Kidney tubule cell (primary cell): ENCODE data around the gene GORASP1.
A peak's percentile ranks its signal among the peaks of the same experiment; 100 is the strongest.

Experiments used
- DNase-seq: peaks from one replicate; pipeline ENCODE4 v3.0.0-alpha.2; 2018; ENCODE audit warnings: low spot score

Gene GORASP1

GRCh38 chr3:39102504-39103323, 4.7 kb downstream of the GORASP1 start:
- no peak for DNase-seq

DNA sequence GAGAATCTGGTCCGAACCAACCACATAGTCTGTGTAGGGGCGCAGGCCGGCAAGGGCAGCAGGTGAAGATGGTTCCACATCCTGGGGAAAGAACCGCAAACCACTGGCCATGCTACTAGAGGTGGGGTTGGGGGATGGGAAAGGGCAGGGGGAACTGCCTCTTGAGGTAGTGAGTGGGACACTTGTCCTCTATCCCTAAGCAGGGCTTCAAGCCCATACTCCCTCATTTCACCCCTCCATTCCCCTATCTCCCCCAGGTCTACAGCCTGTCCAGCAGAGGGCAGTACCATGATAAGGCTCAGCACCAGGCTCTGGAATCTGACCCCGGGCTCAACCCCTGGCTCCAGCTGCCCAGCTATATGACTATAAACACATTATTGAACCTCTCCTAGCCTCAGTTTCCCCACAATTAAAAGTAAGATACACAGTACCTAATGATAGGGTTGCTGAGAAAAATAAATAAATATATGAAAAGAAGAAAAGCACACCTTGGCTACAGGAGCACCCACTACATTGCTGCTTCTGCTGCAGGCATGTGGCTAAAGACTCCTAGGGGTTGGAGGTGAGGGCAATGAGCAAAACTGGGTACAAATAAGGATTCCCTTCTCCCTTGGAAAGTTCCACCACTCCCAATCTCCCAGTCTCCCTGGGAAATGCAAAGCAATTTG, 6.3 kb downstream of the GORASP1 start:
- peak; percentile 54 for DNase-seq

- no peak for DNase-seq
Observed at GRCh38 chr3:39100500-39100886, 6.9 kb downstream of the GORASP1 start.

- DNase-seq, result no peak
Observed at GRCh38 chr3:39099738-39100499, 7.5 kb downstream of the GORASP1 start.

DNA sequence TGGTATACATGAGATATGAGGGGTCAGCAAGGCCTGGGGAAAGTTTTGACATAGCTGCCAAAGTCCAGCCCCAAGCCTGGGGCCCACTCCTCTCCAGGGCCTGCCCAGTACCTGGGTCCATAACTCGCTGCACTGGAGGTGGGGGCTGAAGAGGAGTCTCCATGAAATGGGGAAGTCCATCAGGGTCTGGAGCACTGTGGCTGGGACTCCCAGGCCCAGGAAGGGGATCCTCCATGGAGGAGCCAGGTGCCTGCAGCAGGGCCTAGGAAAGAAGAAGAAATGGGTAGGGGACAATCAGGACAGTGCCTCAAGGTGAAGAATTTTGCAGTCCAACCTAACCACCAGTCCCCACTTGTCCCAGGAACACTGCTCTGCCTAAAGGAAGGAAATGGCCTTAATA, 8.2 kb downstream of the GORASP1 start:
- DNase-seq, result no peak

- no peak for DNase-seq
Observed at GRCh38 chr3:39098473-39099000, 8.9 kb downstream of the GORASP1 start.

DNA sequence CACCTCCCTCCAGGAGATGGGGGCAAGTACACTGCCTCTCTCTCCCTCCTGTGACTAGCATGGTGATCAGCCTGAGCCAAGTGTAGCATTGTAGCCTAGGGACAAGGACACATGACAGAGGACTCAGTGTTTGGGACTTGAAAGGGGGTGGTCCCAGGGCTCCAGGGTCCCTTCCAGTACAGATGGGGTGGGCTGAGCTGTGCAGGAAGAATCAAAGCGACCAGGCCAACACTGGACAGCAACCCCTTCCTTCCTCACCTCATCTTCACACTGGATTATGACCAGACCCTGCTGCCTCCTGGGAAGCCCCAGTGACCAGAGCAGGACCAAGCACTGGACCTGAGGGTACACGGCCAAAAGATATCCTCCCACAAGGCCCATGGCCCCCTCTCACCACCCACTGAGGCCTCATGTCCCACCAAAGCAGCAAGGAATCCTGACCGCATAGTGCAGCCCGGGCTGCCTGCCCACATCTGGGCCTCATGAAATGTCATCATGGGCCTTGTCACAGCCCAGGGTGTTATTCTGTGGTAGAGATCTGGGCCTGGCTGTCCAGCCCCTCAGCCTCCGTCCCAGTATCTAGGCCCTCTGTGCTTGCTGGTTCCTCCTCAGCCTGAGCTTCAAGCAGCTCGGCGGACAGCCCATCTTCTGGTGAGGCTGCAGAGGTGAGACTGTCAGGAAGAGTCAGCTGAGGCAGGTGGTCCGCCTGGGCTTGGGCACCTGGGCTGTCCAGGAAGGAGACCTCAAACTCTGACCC, 9.5 kb downstream of the GORASP1 start:
- DNase-seq, result no peak

- DNase-seq, result peak; percentile 62
Observed at GRCh38 chr3:39096775-39097174, 10.7 kb downstream of the GORASP1 start.

- DNase-seq, result no peak
Observed at GRCh38 chr3:39095778-39096177, 11.6 kb downstream of the GORASP1 start.

DNA sequence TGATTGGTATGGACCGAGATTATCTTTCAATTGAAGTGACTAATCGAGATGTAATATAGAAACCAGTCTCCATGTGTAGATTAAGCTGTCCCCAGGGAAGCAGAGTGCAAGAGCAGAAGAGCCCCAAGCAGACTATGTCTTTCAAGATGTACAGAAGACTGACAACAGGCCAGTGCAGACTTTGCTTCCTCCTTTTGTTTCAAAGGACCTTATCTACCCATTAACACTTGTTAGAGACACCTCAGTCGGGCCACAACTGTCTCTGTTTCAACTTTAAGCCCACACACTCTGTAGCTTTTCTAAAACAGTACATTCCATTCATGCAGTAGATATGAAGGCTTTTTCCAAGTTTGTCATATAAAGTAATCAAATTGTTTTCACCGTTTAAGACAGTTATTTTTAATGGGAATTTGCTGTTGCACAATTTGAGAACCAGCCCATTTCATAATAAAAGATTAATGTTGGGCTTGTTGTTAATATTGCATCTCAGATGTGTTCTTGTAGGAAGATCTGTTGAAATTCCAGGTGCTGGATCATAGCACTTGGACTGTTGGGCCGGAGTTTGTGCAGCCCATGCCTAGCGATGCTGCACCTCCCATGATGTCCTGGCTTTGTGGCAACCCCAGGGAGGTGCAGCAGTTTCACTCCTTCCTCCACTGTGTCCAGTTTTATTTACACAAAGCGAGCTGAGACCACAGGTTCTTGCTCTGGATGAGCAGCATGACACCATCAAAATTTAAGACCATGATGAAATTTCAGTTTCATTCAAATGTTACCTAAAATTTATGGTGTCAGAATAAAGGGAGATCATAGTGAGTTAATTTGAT, 12.4 kb downstream of the GORASP1 start:
- no peak for DNase-seq

GRCh38 chr3:39090922-39091321, 16.5 kb downstream of the GORASP1 start:
- no peak for DNase-seq

GRCh38 chr3:39088889-39089288, 18.5 kb downstream of the GORASP1 start:
- DNase-seq, result no peak

GRCh38 chr3:39088456-39088855, 19.0 kb downstream of the GORASP1 start:
- no peak for DNase-seq

DNA sequence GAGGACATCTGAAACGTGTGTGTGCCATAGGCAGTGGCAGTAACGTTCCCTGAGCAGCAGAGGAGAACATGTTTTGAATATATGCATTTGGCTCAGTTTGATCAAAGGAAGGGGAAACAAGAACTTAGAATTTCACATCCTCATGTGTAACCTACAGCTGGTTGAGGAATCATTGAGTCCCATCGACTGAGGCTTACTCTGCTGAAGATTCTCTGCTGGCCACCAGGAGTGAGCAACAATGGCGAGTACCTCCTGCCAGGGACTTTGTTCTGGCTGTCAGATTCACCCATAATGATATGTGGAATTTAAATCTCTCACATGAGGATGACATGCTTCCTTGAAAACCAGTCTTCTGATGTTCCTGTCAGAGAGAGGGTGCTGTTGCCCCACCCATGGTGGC, 21.3 kb downstream of the GORASP1 start:
- DNase-seq, result no peak

- DNase-seq, result no peak
Observed at GRCh38 chr3:39082666-39083313, 24.6 kb downstream of the GORASP1 start.

DNA sequence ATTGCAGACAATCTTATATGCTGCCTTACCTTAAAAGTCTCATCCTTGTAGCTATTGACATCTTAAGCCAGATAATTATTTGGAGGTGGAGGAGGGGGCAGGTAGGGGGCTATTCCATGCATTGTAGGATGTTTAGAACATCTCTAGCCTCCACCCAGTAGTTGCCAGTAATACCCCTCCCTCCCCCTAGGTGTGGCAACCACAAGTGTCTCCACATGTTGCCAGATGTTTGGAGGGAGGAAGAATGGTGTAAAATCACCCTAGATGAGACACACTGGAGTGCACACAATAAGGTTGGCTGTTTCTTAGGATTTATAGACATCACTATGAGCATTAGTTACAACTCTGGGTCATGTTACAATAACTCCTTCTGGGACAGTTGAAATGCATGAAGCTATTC, 27.4 kb downstream of the GORASP1 start:
- no peak for DNase-seq

- DNase-seq, result no peak
Observed at GRCh38 chr3:39079530-39079929, 27.9 kb downstream of the GORASP1 start.

GRCh38 chr3:39075910-39076309, 31.5 kb downstream of the GORASP1 start:
- no peak for DNase-seq

DNA sequence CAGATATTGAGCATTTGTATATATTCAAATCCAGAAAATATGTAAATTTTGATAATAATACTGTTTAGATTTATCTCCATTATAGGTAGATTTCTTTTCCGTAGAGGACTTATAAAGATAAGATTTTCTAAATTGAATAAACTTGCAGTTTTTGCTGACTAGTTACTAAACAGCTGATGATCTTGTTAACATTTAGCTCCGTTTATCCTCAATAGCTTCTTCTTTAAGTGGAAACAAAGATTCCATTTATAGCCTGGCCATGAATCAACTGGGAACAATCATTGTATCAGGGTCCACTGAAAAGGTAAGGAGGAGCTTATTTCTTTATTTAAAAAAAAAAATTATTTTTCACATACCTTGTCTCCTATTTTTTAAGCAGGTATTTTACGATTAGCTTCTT, 38.9 kb downstream of the GORASP1 start:
- DNase-seq, result no peak

GRCh38 chr3:39067286-39067685, 40.1 kb downstream of the GORASP1 start:
- peak; percentile 19 for DNase-seq
